Uterus (tissue), 2 donors: Measurements from ENCODE around the gene DBH.

Experiments used
- POLR2A ChIP-seq, 2 donors: fragments of 450-650 bp; IDR thresholded peaks; one replicate each; pipeline ENCODE4 v1.6.1; 2016; ENCODE audit warnings: antibody characterized with exemption in 2 of 2, mild to moderate bottlenecking in 1 of 2, moderate library complexity in 1 of 2
- TF ChIP-seq, protein P1 (sequence below), 4 experiments: fragments of 200-600 bp in 2 of 4; fragments of 450-650 bp in 2 of 4; sonication (generic) in 2 of 4; IDR thresholded peaks; one replicate each; pipeline ENCODE4 v1.5.1; 2016 to 2019; ENCODE audit warnings: antibody characterized with exemption in 4 of 4, mild to moderate bottlenecking in 2 of 4, moderate library complexity in 1 of 4

DNA sequence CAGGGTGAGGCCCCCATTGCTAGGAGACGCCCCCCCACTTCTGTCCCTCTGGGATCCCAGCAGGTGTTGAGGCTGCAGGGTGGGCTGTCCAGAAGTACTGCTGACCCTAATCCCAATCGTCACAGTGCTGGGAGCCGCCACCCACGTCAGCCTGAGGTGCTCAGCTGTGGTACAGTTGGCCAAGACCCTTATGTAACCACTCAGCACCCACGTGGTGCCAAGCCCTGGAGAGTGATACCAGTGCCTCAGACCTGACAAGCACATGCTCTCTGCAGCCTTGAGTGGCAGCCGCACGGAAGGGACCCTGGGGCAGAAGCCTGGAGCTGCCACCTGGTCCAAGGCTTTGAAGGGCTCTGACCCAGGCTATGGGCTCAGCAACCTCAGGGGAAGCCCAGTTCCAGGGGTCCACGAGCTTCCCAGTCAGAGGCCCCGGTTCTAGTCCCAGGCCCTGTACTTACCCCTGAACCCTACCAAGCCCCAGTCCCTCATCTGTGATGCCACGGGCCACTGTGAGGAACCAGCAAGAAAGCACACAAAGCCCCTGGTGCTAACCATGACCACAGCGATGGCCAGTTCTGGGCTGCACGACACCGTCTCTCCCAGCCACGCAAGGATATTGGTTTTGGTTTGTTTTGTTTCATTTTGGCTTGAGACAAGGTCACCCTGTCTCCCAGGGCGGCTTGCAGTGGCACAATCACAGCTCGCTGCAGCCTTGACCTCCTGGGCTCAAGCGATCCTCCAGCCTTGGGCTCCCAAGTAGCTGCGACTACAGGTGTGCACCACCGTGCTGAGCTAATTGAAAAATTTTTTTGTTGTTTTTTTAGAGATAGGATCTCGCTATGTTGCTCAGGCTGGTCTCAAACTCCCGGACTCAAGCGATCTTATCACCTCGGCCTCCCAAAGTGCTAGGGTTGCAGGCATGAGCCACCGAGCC, 50.7 kb downstream of the DBH start:
- TF ChIP-seq, protein P1, sequence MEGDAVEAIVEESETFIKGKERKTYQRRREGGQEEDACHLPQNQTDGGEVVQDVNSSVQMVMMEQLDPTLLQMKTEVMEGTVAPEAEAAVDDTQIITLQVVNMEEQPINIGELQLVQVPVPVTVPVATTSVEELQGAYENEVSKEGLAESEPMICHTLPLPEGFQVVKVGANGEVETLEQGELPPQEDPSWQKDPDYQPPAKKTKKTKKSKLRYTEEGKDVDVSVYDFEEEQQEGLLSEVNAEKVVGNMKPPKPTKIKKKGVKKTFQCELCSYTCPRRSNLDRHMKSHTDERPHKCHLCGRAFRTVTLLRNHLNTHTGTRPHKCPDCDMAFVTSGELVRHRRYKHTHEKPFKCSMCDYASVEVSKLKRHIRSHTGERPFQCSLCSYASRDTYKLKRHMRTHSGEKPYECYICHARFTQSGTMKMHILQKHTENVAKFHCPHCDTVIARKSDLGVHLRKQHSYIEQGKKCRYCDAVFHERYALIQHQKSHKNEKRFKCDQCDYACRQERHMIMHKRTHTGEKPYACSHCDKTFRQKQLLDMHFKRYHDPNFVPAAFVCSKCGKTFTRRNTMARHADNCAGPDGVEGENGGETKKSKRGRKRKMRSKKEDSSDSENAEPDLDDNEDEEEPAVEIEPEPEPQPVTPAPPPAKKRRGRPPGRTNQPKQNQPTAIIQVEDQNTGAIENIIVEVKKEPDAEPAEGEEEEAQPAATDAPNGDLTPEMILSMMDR (IDR thresholded peaks at IDR 0.05): no peak
- no peak for TF ChIP-seq POLR2A (IDR thresholded peaks at IDR 0.05)
